HepG2 (cell line): ENCODE data around the gene CUL4A. TPM values are rescaled to one million over a fixed set of nuclear protein-coding genes. Genes with fewer than 3 reads are reported as not detected.
A peak's percentile ranks its signal among the peaks of the same experiment; 100 is the strongest.

ENCODE experiments used
- NFYC ChIP-seq: IDR thresholded peaks from 2 replicates; pipeline ENCODE4 v1.6.1; 2016; ENCODE audit warnings: missing genetic modification reagents, missing compliant biosample characterization
- SIX1 ChIP-seq: sonication (generic); formaldehyde crosslinking; IDR thresholded peaks from 2 replicates; pipeline ENCODE4 v1.4.0; 2020; ENCODE audit warnings: missing genetic modification reagents, borderline replicate concordance
- SNAPC4 ChIP-seq: sonication (generic); formaldehyde crosslinking; IDR thresholded peaks from 2 replicates; pipeline ENCODE4 v1.4.0; 2020; ENCODE audit warnings: mild to moderate bottlenecking, missing genetic modification reagents
- polyA plus RNA-seq, 8 experiments: library from polyadenylated mRNA; depleted of rRNA in 3 of 8; stranded (reverse) in 7 of 8; unstranded in 1 of 8; fragments of >200 nt; fragmentation: Illumina TruSeq in 4 of 8; extraction: Trizol in 4 of 8; gene quantifications; 2 replicates each; pipeline versions ENCODE4 v1.2.1 to v1.2.3, GENCODE V29; 2011 to 2016; ENCODE audit warnings: low read depth in 4 of 8, missing spikeins in 1 of 8, mixed read lengths in 1 of 8; ENCODE audit not compliant: insufficient read depth in 1 of 8
- total RNA-seq, 5 experiments: library from RNA; depleted of rRNA; stranded (reverse); fragments of >200 nt; fragmentation: Illumina TruSeq; extraction: Trizol; gene quantifications; 2 replicates each; pipeline ENCODE4 v1.2.3, GENCODE V29; 2016; ENCODE audit warnings: low read depth in 1 of 5
- TF ChIP-seq, protein P1 (sequence below): sonication (generic); formaldehyde crosslinking; IDR thresholded peaks from 2 replicates; pipeline ENCODE4 v1.5.1; 2020; ENCODE audit warnings: mild to moderate bottlenecking, missing genetic modification reagents, moderate library complexity

CUL4A gene
- total and polyA plus RNA-seq, 2 of the 13 experiments (the other 11 are each of a cell fraction or from before 2014, with no cell fraction given) = 51.2 to 75.3 TPM

DNA sequence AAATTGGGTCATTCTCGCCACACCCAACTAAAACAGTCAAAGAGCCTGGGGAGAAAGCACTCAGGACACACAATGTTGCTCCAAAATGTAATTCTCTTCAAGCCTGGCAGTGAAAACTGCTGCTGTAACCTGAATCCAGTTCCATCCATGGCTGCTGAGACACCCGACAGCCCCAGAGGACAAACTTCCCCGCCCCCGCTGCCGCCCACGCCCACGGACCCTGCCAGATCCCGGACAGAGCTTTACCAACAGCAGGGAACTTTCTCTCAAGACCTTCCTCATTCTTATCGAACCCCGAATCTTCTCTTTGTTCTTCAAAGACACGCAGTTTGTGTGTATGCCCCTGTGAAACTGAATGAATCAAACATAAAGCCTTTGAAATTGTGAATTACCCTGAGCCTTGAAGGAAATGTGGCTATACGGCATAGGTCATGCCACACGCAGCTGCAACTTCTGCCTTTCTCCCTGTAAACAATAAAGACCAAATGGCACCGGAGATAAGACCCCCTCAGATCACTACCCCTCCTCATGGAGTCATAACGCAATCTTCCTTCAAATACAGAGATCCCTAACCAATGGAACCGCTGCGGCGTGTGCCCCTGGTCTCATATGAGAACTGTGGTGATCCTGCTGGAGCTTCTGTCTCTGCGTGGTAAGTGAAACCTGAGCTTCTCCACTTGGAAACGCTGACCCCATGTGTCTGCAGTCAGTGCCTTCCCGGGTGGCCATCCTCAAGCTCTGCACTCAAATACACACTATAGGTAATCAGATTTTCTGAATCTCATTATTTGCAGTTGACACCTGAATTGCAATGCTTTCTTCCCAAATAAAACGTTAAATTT is 82.8 kb downstream of the CUL4A start (continued):
- TF ChIP-seq, protein P1, sequence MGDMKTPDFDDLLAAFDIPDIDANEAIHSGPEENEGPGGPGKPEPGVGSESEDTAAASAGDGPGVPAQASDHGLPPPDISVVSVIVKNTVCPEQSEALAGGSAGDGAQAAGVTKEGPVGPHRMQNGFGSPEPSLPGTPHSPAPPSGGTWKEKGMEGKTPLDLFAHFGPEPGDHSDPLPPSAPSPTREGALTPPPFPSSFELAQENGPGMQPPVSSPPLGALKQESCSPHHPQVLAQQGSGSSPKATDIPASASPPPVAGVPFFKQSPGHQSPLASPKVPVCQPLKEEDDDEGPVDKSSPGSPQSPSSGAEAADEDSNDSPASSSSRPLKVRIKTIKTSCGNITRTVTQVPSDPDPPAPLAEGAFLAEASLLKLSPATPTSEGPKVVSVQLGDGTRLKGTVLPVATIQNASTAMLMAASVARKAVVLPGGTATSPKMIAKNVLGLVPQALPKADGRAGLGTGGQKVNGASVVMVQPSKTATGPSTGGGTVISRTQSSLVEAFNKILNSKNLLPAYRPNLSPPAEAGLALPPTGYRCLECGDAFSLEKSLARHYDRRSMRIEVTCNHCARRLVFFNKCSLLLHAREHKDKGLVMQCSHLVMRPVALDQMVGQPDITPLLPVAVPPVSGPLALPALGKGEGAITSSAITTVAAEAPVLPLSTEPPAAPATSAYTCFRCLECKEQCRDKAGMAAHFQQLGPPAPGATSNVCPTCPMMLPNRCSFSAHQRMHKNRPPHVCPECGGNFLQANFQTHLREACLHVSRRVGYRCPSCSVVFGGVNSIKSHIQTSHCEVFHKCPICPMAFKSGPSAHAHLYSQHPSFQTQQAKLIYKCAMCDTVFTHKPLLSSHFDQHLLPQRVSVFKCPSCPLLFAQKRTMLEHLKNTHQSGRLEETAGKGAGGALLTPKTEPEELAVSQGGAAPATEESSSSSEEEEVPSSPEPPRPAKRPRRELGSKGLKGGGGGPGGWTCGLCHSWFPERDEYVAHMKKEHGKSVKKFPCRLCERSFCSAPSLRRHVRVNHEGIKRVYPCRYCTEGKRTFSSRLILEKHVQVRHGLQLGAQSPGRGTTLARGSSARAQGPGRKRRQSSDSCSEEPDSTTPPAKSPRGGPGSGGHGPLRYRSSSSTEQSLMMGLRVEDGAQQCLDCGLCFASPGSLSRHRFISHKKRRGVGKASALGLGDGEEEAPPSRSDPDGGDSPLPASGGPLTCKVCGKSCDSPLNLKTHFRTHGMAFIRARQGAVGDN (CRISPR knock-in tag) = peak; percentile 34; the same call in 1 of the 2 replicates
- TF ChIP-seq NFYC (CRISPR knock-in tag) = no peak
- 0 out of 2 replicates have a peak, but pooled peaks have one; percentile 36 for TF ChIP-seq SIX1 (CRISPR knock-in tag)
- TF ChIP-seq SNAPC4 (CRISPR knock-in tag) = no peak
